ENCODE results near the gene CDKAL1.
A peak's percentile ranks its signal among the peaks of the same experiment; 100 is the strongest.

The CDKAL1 gene

GRCh38 chr6:20933057-20933788 is 399.0 kb downstream of the CDKAL1 start:
- no peak for DNase-seq

GRCh38 chr6:20936949-20937348 is 402.7 kb downstream of the CDKAL1 start:
- DNase-seq, result no peak

GRCh38 chr6:20939161-20939775 is 405.0 kb downstream of the CDKAL1 start:
- DNase-seq, result no peak

GRCh38 chr6:20943040-20943627 is 408.9 kb downstream of the CDKAL1 start:
- no peak for DNase-seq

- DNase-seq, result no peak
These were observed 409.7 kb downstream of the CDKAL1 start for GRCh38 chr6:20943922-20944321.

GRCh38 chr6:20946022-20946421 is 411.8 kb downstream of the CDKAL1 start:
- peak; percentile 40 for DNase-seq

GRCh38 chr6:20946890-20947289 is 412.6 kb downstream of the CDKAL1 start:
- DNase-seq, result no peak

- no peak for DNase-seq
These were observed 413.7 kb downstream of the CDKAL1 start for GRCh38 chr6:20947977-20948376.

GRCh38 chr6:20948556-20948955 is 414.3 kb downstream of the CDKAL1 start:
- no peak for DNase-seq

- DNase-seq, result no peak
These were observed 414.9 kb downstream of the CDKAL1 start for GRCh38 chr6:20949138-20949537.

- peak; percentile 79 for DNase-seq
These were observed 418.6 kb downstream of the CDKAL1 start for GRCh38 chr6:20952699-20953474.

GRCh38 chr6:20954315-20954714 is 420.1 kb downstream of the CDKAL1 start:
- no peak for DNase-seq

GRCh38 chr6:20955131-20955530 is 420.9 kb downstream of the CDKAL1 start:
- no peak for DNase-seq

- no peak for DNase-seq
These were observed 421.5 kb downstream of the CDKAL1 start for GRCh38 chr6:20955751-20956150.

- no peak for DNase-seq
These were observed 425.8 kb downstream of the CDKAL1 start for GRCh38 chr6:20960067-20960466.

- DNase-seq, result no peak
These were observed 431.0 kb downstream of the CDKAL1 start for GRCh38 chr6:20965276-20965675.

- no peak for DNase-seq
These were observed 431.7 kb downstream of the CDKAL1 start for GRCh38 chr6:20965915-20966314.

- DNase-seq, result no peak
These were observed 435.3 kb downstream of the CDKAL1 start for GRCh38 chr6:20969551-20969950.

- no peak for DNase-seq
These were observed 442.2 kb downstream of the CDKAL1 start for GRCh38 chr6:20976391-20976918.

GRCh38 chr6:20978151-20978614 is 443.9 kb downstream of the CDKAL1 start:
- DNase-seq, result peak; percentile 83

GRCh38 chr6:20979076-20979475 is 444.8 kb downstream of the CDKAL1 start:
- no peak for DNase-seq

GRCh38 chr6:20983961-20984360 is 449.7 kb downstream of the CDKAL1 start:
- no peak for DNase-seq

- no peak for DNase-seq
These were observed 451.6 kb downstream of the CDKAL1 start for GRCh38 chr6:20985821-20986220.

Data from fibroblast of skin of right quadriceps (primary cell).